Caco-2 (cell line): ENCODE data around the gene CORO2B. TPM values are rescaled to one million over a fixed set of nuclear protein-coding genes. Genes with fewer than 3 reads are reported as not detected.

Experiments used
- BruUV-seq: library from RNA; stranded (reverse); fragments of 400-500 nt; replicated peaks from 2 replicates; lab custom pipeline; 2021; lab: Mats Ljungman, UMichigan
- CTCF ChIA-PET: fragments of 300-600 bp; sonication (Branson Sonifier 250); formaldehyde crosslinking; loops from one replicate; lab custom pipeline; 2022; ENCODE audit warnings: antibody characterized with exemption; lab: Charles Lee
- POLR2A ChIA-PET: fragments of 300-600 bp; sonication (Branson Sonifier 250); formaldehyde crosslinking; loops from one replicate; lab custom pipeline; 2022; ENCODE audit warnings: antibody characterized with exemption; lab: Charles Lee
- DNase-seq, 2 experiments: peaks; one replicate each; pipeline versions ENCODE4 v3.0.0 to v3.0.0-alpha.2; 2020 to 2022
- H3K27me3 ChIP-seq: replicated peaks from 2 replicates; pipeline ENCODE4 v1.6.0; 2011; ENCODE audit warnings: low read length; ENCODE audit not compliant: control insufficient read depth, insufficient read depth
- H3K36me3 ChIP-seq: 2 replicates; pipeline ENCODE4 v1.5.1; 2011; ENCODE audit warnings: low read length; ENCODE audit not compliant: control insufficient read depth, insufficient read depth
- H3K4me1 ChIP-seq: fragments of 250-450 bp; sonication (Bioruptor Pico); 2 replicates; pipeline ENCODE4 v1.5.1; 2020; ENCODE audit warnings: mild to moderate bottlenecking
- H3K4me3 ChIP-seq: 2 replicates; pipeline ENCODE4 v1.5.1; 2011; ENCODE audit warnings: low read depth, mild to moderate bottlenecking, control low read depth, low read length
- H3K9me3 ChIP-seq: fragments of 250-450 bp; sonication (Bioruptor Pico); 2 replicates; pipeline ENCODE4 v1.5.1; 2020; ENCODE audit warnings: mild to moderate bottlenecking, moderate library complexity
- H3K27ac Mint-ChIP-seq: one replicate; pipeline ENCODE4 v1.8.0; 2022; ENCODE audit warnings: mixed read lengths; ENCODE audit not compliant: unreplicated experiment
- H3K27me3 Mint-ChIP-seq: one replicate; pipeline ENCODE4 v1.8.0; 2022; ENCODE audit warnings: mixed read lengths; ENCODE audit not compliant: insufficient read depth, unreplicated experiment
- H3K36me3 Mint-ChIP-seq: one replicate; pipeline ENCODE4 v1.8.0; 2022; ENCODE audit warnings: mild to moderate bottlenecking, mixed read lengths; ENCODE audit not compliant: insufficient read depth, unreplicated experiment
- H3K4me1 Mint-ChIP-seq: one replicate; pipeline ENCODE4 v1.8.0; 2022; ENCODE audit warnings: low read depth, mixed read lengths; ENCODE audit not compliant: unreplicated experiment
- H3K4me3 Mint-ChIP-seq: one replicate; pipeline ENCODE4 v1.8.0; 2022; ENCODE audit warnings: mild to moderate bottlenecking, moderate library complexity, mixed read lengths; ENCODE audit not compliant: unreplicated experiment
- H3K9me3 Mint-ChIP-seq: one replicate; pipeline ENCODE4 v1.8.0; 2022; ENCODE audit warnings: mixed read lengths; ENCODE audit not compliant: unreplicated experiment
- CTCF ChIP-seq, 2 experiments: fragments of 200-600 bp in 1 of 2; IDR thresholded peaks; 1 replicate in 1 of 2; 2 replicates in 1 of 2; pipeline versions ENCODE4 v1.5.1 to v1.8.0; 2011 to 2022; ENCODE audit warnings: antibody characterized with exemption in 1 of 2, control low read depth in 1 of 2, inconsistent platforms in 1 of 2, low read depth in 1 of 2, low read length in 1 of 2, mild to moderate bottlenecking in 1 of 2, moderate library complexity in 1 of 2; ENCODE audit not compliant: insufficient read depth in 1 of 2, severe bottlenecking in 1 of 2, unreplicated experiment in 1 of 2
- intact Hi-C: fragments of 100-400 bp; cut with micrococcal nuclease; formaldehyde crosslinking; loops from one replicate; pipeline ENCODE4 v1.10.0; 2022; ENCODE audit not compliant: unreplicated experiment
- total RNA-seq: library from RNA; stranded (reverse); gene quantifications from 2 replicates; pipeline ENCODE4 v1.2.3, GENCODE V29; 2022

CORO2B gene
- total RNA-seq, 1 experiment from 2014 or later, result 0.25 TPM

- Histone ChIP-seq H3K9me3 (no peaks in the 10 kb centered on the region), H3K4me3 (no peak overlapping the region), H3K27me3 (no peaks in the 10 kb centered on the region), H3K36me3 (no peaks in the 10 kb centered on the region), H3K4me1 (no peaks in the 10 kb centered on the region)
- DNase-seq, result no peak
- Mint-ChIP-seq H3K4me3 (no peak overlapping the region), H3K27me3 (peaks cover 16% of the 10 kb centered on the region), H3K9me3 (no peaks in the 10 kb centered on the region), H3K4me1 (no peaks in the 10 kb centered on the region), H3K27ac (no peak overlapping the region), H3K36me3 (no peaks in the 10 kb centered on the region)
- TF ChIP-seq CTCF (IDR thresholded peaks at IDR 0.05; ENCODE audit: insufficient read depth in 1 of 2, low read depth in 1 of 2, low read length in 1 of 2, severe bottlenecking in 1 of 2, unreplicated experiment in 1 of 2), result no peak
- ChIA-PET POLR2A (no interaction called here), CTCF (no interaction called here)
- BruUV-seq, result no TSS peak
- intact Hi-C loops, result no loop called here
Observed at GRCh38 chr15:68694111-68694510, 115.3 kb downstream of the CORO2B start.

GRCh38 chr15:68695061-68695595 lies 116.3 kb downstream of the CORO2B start:
- Mint-ChIP-seq H3K27ac (no peak overlapping the region), H3K4me1 (no peaks in the 10 kb centered on the region), H3K4me3 (no peak overlapping the region), H3K27me3 (peaks cover 16% of the 10 kb centered on the region), H3K9me3 (no peaks in the 10 kb centered on the region), H3K36me3 (no peaks in the 10 kb centered on the region)
- Histone ChIP-seq H3K9me3 (no peaks in the 10 kb centered on the region), H3K27me3 (no peaks in the 10 kb centered on the region), H3K4me1 (no peaks in the 10 kb centered on the region), H3K36me3 (no peaks in the 10 kb centered on the region), H3K4me3 (no peak overlapping the region)
- DNase-seq, result no peak
- intact Hi-C loops, result no loop called here
- ChIA-PET POLR2A (no interaction called here), CTCF (no interaction called here)
- no peak for TF ChIP-seq CTCF (IDR thresholded peaks at IDR 0.05; ENCODE audit: insufficient read depth in 1 of 2, low read depth in 1 of 2, low read length in 1 of 2, severe bottlenecking in 1 of 2, unreplicated experiment in 1 of 2)
- BruUV-seq, result no TSS peak

GRCh38 chr15:68696414-68697363 lies 117.9 kb downstream of the CORO2B start:
- ChIA-PET CTCF (no interaction called here), POLR2A (no interaction called here)
- Histone ChIP-seq H3K4me1 (no peaks in the 10 kb centered on the region), H3K4me3 (no peak overlapping the region), H3K27me3 (no peaks in the 10 kb centered on the region), H3K9me3 (no peaks in the 10 kb centered on the region), H3K36me3 (no peaks in the 10 kb centered on the region)
- BruUV-seq, result no TSS peak
- Mint-ChIP-seq H3K27ac (no peak overlapping the region), H3K4me1 (no peaks in the 10 kb centered on the region), H3K4me3 (no peak overlapping the region), H3K36me3 (no peaks in the 10 kb centered on the region), H3K9me3 (no peaks in the 10 kb centered on the region), H3K27me3 (peaks cover 18% of the 10 kb centered on the region)
- no peak for DNase-seq
- no peak for TF ChIP-seq CTCF (IDR thresholded peaks at IDR 0.05; ENCODE audit: insufficient read depth in 1 of 2, low read depth in 1 of 2, low read length in 1 of 2, severe bottlenecking in 1 of 2, unreplicated experiment in 1 of 2)
- intact Hi-C loops, result no loop called here
